ENCODE measurements around the gene USH1G. TPM values are rescaled to one million over a fixed set of nuclear protein-coding genes. Genes with fewer than 3 reads are reported as not detected.

The USH1G gene
- total RNA-seq, 1 donor from 2014 or later: 0.56 TPM

GRCh38 chr17:74952431-74953133, 29.5 kb upstream of the USH1G start:
- no peak for DNase-seq (ENCODE audit: extremely low spot score, unreplicated experiment)
- Mint-ChIP-seq H3K9me3 (no peaks in the 10 kb centered on the region), H3K4me3 (no peak overlapping the region), H3K27me3 (peaks cover 8% of the 10 kb centered on the region), H3K27ac (no peak overlapping the region), H3K4me1 (ENCODE audit: unreplicated experiment) (no peaks in the 10 kb centered on the region), H3K36me3 (no peaks in the 10 kb centered on the region)
- no peak for TF ChIP-seq CTCF (conservative IDR thresholded peaks at IDR 0.05)

GRCh38 chr17:74951680-74952421, 28.8 kb upstream of the USH1G start:
- Mint-ChIP-seq H3K9me3 (no peaks in the 10 kb centered on the region), H3K27ac (no peak overlapping the region), H3K36me3 (no peaks in the 10 kb centered on the region), H3K4me1 (ENCODE audit: unreplicated experiment) (no peaks in the 10 kb centered on the region), H3K4me3 (no peak overlapping the region), H3K27me3 (peaks cover 11% of the 10 kb centered on the region)
- DNase-seq (ENCODE audit: extremely low spot score, unreplicated experiment): no peak
- no peak for TF ChIP-seq CTCF (conservative IDR thresholded peaks at IDR 0.05)

- no peak for DNase-seq (ENCODE audit: extremely low spot score, unreplicated experiment)
- Mint-ChIP-seq H3K27me3 (peaks cover 12% of the 10 kb centered on the region), H3K27ac (no peak overlapping the region), H3K4me1 (ENCODE audit: unreplicated experiment) (no peaks in the 10 kb centered on the region), H3K4me3 (no peak overlapping the region), H3K9me3 (no peaks in the 10 kb centered on the region), H3K36me3 (no peaks in the 10 kb centered on the region)
- no peak for TF ChIP-seq CTCF (conservative IDR thresholded peaks at IDR 0.05)
Measured at GRCh38 chr17:74951065-74951464, 28.0 kb upstream of the USH1G start.

- H3K27me3 Mint-ChIP-seq: peaks cover 20% of the 10 kb centered on the region
- H3K36me3 Mint-ChIP-seq: no peaks in the 10 kb centered on the region
- no peaks in the 10 kb centered on the region for H3K9me3 Mint-ChIP-seq
- TF ChIP-seq CTCF (conservative IDR thresholded peaks at IDR 0.05): no peak
- H3K4me3 Mint-ChIP-seq: no peak overlapping the region
- H3K4me1 Mint-ChIP-seq (ENCODE audit: unreplicated experiment): no peaks in the 10 kb centered on the region
- DNase-seq (ENCODE audit: extremely low spot score, unreplicated experiment): no peak
- no peak overlapping the region for H3K27ac Mint-ChIP-seq
Measured at GRCh38 chr17:74950207-74950606, 27.2 kb upstream of the USH1G start.

- Mint-ChIP-seq H3K36me3 (no peaks in the 10 kb centered on the region), H3K4me3 (no peak overlapping the region), H3K9me3 (no peaks in the 10 kb centered on the region), H3K4me1 (ENCODE audit: unreplicated experiment) (no peaks in the 10 kb centered on the region), H3K27me3 (peaks cover 24% of the 10 kb centered on the region), H3K27ac (no peak overlapping the region)
- no peak for TF ChIP-seq CTCF (conservative IDR thresholded peaks at IDR 0.05)
- no peak for DNase-seq (ENCODE audit: extremely low spot score, unreplicated experiment)
Measured at GRCh38 chr17:74949455-74950115, 26.5 kb upstream of the USH1G start.

All from type B pancreatic cell (in vitro differentiated cells).